ENCODE results near the gene LRRTM4. TPM values are rescaled to one million over a fixed set of nuclear protein-coding genes. Genes with fewer than 3 reads are reported as not detected.

LRRTM4 gene
- total RNA-seq, 1 donor from 2014 or later: 5.4 TPM

DNA sequence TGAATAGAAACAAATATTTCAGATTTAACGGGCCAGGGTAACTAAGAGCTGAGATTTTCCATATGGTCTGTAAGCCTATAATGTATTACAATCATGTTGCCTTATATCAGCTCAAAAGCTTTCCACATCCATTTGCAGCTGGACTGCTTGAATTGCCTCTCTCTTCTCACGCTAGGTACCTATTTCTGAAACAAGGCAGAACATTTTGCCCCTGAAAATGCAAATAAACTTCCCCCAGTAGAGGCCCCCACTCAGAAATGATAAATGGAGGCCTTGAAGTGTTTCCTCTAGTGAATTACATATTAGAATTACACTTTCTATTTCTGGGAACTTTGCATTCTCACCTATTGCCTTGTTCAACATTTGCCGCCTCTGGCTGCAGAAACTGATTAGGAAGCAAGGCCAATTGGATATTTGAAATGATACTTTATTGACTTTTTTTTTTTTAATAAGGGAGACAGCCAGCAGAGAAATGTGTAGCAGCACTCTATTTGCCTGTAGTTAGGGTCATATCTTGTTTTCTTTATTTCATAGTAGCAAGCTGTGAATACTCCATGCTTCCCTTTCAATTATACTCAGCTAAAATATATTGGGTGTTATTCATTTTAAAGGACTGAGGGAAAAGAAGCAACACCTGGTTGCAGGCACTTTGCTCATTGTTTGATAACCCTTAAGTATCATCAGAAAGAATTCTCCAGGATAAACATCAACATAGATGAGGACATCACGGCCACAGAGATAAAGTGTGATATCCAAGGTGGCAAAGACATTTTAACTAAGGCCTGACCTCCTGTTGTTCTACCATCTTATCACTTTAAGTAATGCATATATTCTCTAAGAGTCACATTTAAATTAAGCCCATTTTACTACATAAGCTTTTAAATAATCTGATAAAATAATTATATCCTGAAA lies 505.5 kb downstream of the LRRTM4 start:
- no peaks in the 10 kb centered on the region for H3K27me3 Mint-ChIP-seq
- no peak overlapping the region for H3K4me3 Mint-ChIP-seq
- H3K9me3 Mint-ChIP-seq: no peaks in the 10 kb centered on the region
- H3K36me3 Mint-ChIP-seq: no peaks in the 10 kb centered on the region
- DNase-seq (ENCODE audit: extremely low spot score, unreplicated experiment): no peak
- peaks cover 6% of the 10 kb centered on the region for H3K4me1 Mint-ChIP-seq (ENCODE audit: unreplicated experiment)
- no peak overlapping the region for H3K27ac Mint-ChIP-seq
- TF ChIP-seq, protein P1, sequence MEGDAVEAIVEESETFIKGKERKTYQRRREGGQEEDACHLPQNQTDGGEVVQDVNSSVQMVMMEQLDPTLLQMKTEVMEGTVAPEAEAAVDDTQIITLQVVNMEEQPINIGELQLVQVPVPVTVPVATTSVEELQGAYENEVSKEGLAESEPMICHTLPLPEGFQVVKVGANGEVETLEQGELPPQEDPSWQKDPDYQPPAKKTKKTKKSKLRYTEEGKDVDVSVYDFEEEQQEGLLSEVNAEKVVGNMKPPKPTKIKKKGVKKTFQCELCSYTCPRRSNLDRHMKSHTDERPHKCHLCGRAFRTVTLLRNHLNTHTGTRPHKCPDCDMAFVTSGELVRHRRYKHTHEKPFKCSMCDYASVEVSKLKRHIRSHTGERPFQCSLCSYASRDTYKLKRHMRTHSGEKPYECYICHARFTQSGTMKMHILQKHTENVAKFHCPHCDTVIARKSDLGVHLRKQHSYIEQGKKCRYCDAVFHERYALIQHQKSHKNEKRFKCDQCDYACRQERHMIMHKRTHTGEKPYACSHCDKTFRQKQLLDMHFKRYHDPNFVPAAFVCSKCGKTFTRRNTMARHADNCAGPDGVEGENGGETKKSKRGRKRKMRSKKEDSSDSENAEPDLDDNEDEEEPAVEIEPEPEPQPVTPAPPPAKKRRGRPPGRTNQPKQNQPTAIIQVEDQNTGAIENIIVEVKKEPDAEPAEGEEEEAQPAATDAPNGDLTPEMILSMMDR (conservative IDR thresholded peaks at IDR 0.05): no peak

DNA sequence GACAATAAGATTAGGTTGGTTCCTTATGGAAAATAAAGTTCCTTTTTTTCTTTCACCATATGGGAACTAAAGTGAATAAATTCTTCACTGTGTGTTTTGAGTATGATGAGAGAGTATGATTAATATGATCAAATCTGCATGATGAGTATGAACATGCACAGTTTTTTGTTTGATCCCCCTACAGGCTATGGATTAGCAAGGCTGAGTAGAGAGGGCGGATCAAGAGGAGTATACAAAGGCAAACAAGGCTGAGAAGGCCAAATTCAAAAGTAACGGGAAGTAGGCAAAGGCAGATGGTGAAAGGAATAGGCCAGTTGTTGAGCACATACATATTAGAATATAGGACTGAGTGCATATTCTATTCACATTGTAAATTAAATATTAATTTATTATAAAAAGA lies 508.2 kb downstream of the LRRTM4 start:
- H3K27ac Mint-ChIP-seq: no peak overlapping the region
- DNase-seq (ENCODE audit: extremely low spot score, unreplicated experiment): no peak
- H3K4me3 Mint-ChIP-seq: no peak overlapping the region
- no peaks in the 10 kb centered on the region for H3K27me3 Mint-ChIP-seq
- H3K36me3 Mint-ChIP-seq: no peaks in the 10 kb centered on the region
- TF ChIP-seq, protein P1 (conservative IDR thresholded peaks at IDR 0.05): no peak
- peaks cover 4% of the 10 kb centered on the region for H3K9me3 Mint-ChIP-seq
- H3K4me1 Mint-ChIP-seq (ENCODE audit: unreplicated experiment): peaks cover 6% of the 10 kb centered on the region

DNA sequence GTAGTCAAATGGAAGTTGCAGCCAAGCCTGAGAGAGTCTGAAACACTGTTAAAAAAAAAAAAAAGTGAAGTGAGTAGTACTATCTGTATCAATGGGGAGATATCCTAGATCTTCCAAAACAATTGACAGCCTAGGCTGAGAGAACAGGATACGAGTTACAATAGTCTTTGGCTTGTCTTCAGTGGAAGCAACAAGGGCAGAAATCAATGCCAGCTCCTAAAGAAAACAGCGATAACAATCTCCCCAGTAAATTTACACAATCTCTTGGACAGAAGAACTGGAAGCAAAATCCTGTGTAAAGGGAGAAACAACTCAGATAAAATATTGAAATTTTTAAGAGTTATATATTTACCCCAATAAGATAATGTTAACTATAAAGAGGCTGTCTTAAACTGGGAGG lies 508.7 kb downstream of the LRRTM4 start:
- Mint-ChIP-seq H3K4me1 (ENCODE audit: unreplicated experiment) (peaks cover 6% of the 10 kb centered on the region), H3K27me3 (no peaks in the 10 kb centered on the region), H3K4me3 (no peak overlapping the region), H3K27ac (no peak overlapping the region), H3K9me3 (peaks cover 4% of the 10 kb centered on the region), H3K36me3 (no peaks in the 10 kb centered on the region)
- TF ChIP-seq, protein P1 (conservative IDR thresholded peaks at IDR 0.05): no peak
- DNase-seq (ENCODE audit: extremely low spot score, unreplicated experiment): no peak

DNA sequence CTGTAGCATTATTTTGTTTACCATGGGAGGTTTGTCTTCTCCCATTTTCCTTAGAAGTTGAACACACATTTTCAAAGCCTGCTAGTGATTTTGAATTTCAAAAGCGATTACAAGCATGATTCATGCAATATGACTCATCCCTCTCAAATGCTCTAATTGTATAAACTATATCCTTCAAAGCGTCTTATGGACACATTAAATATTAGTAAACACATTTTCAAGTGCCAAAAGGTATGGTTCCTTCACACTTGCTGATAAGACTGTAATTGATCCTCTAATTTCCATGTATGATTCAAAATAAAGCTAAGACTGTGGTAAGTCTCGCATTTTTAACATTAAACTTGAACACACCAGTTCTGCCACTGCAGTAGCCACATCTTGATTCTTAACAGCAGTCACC lies 512.9 kb downstream of the LRRTM4 start:
- Mint-ChIP-seq H3K36me3 (no peaks in the 10 kb centered on the region), H3K27me3 (no peaks in the 10 kb centered on the region), H3K9me3 (peaks cover 4% of the 10 kb centered on the region), H3K4me1 (ENCODE audit: unreplicated experiment) (no peaks in the 10 kb centered on the region), H3K4me3 (no peak overlapping the region), H3K27ac (no peak overlapping the region)
- TF ChIP-seq, protein P1 (conservative IDR thresholded peaks at IDR 0.05): no peak
- DNase-seq (ENCODE audit: extremely low spot score, unreplicated experiment): no peak

DNA sequence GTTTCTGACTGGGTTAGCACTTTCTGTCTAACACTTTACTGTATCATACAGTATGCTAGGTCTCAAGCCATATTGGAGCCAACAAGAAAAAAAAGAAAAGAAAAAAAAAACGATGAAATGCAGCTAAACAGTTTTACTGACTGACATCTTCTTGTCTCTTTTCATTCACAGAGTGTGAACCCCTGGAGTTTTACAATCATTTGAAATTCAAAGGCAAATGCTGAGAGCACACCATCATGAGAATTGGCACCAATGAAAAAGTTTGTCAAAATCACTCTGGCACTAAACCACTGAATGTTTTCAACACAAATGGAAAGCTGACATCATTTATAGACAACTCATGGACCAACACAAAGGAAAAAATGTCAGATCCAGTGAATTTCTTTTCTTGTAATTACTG lies 513.3 kb downstream of the LRRTM4 start:
- no peaks in the 10 kb centered on the region for H3K4me1 Mint-ChIP-seq (ENCODE audit: unreplicated experiment)
- no peaks in the 10 kb centered on the region for H3K36me3 Mint-ChIP-seq
- H3K4me3 Mint-ChIP-seq: no peak overlapping the region
- no peak overlapping the region for H3K27ac Mint-ChIP-seq
- H3K27me3 Mint-ChIP-seq: no peaks in the 10 kb centered on the region
- H3K9me3 Mint-ChIP-seq: peaks cover 4% of the 10 kb centered on the region
- TF ChIP-seq, protein P1 (conservative IDR thresholded peaks at IDR 0.05): no peak
- DNase-seq (ENCODE audit: extremely low spot score, unreplicated experiment): no peak

All from type B pancreatic cell (in vitro differentiated cells).